ENCODE results near the gene NUBPL. TPM values are rescaled to one million over a fixed set of nuclear protein-coding genes. Genes with fewer than 3 reads are reported as not detected.
A peak's percentile ranks its signal among the peaks of the same experiment; 100 is the strongest.

The NUBPL gene
- total RNA-seq (ENCODE audit: unreplicated experiment): 12.5 TPM
- long read RNA-seq, partial matches to known transcripts: 1 of 6 reads
- long read RNA-seq, other reads (novel, unspliced or antisense): 1 of 6 reads

GRCh38 chr14:31561155-31561846 lies at the start of gene NUBPL:
NUBPL (plus strand) TSS chr14:31561404; CDS start chr14:31561440, 36 bp downstream.
- Mint-ChIP-seq H3K9me3 (ENCODE audit: unreplicated experiment) (peaks cover 11% of the 10 kb centered on the region), H3K36me3 (ENCODE audit: unreplicated experiment) (peaks cover 3% of the 10 kb centered on the region), H3K4me1 (ENCODE audit: low read depth, unreplicated experiment) (peaks cover 8% of the 10 kb centered on the region), H3K27ac (ENCODE audit: unreplicated experiment) (peak within 1 kb of the TSS; percentile 99), H3K4me3 (ENCODE audit: unreplicated experiment) (peak within 1 kb of the TSS; percentile 96), H3K27me3 (ENCODE audit: unreplicated experiment) (peaks cover 5% of the 10 kb centered on the region)
- DNase-seq: peak; percentile 97
- TF ChIP-seq CTCF (IDR thresholded peaks at IDR 0.05; ENCODE audit: partially characterized antibody, unreplicated experiment): no peak

DNA sequence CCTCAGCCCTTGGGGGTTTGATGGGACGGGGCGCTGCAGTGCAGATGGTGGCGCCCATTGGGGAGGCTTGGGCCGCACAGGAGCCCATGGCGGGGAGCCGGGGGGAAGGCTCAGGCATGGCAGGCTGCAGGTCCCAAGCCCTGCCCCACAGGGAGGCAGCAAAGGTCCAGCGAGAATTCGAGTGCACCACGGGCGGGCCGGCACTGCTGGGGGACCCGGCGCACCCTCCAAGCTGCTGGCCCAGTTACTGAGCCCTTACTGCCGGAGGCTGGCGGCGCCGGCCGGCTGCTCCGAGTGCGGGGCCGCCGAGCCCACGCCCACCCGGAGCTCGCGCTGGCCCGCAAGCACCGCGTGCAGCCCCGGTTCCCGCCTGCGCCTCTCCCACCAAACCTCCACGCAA lies 34.1 kb upstream of the NUBPL start:
- no peak for DNase-seq

GRCh38 chr14:31527546-31527945 lies 33.7 kb upstream of the NUBPL start:
- Mint-ChIP-seq H3K9me3 (ENCODE audit: unreplicated experiment) (no peaks in the 10 kb centered on the region), H3K36me3 (ENCODE audit: unreplicated experiment) (no peaks in the 10 kb centered on the region), H3K4me3 (ENCODE audit: unreplicated experiment) (no peak overlapping the region)

More for the DNA sequence above, 34.1 kb upstream of the NUBPL start:
- H3K4me3 Mint-ChIP-seq (ENCODE audit: unreplicated experiment): no peak overlapping the region
- H3K27ac Mint-ChIP-seq (ENCODE audit: unreplicated experiment): no peak overlapping the region
- H3K9me3 Mint-ChIP-seq (ENCODE audit: unreplicated experiment): no peaks in the 10 kb centered on the region
- H3K36me3 Mint-ChIP-seq (ENCODE audit: unreplicated experiment): no peaks in the 10 kb centered on the region
- no peaks in the 10 kb centered on the region for H3K27me3 Mint-ChIP-seq (ENCODE audit: unreplicated experiment)
- no peaks in the 10 kb centered on the region for H3K4me1 Mint-ChIP-seq (ENCODE audit: low read depth, unreplicated experiment)
- TF ChIP-seq CTCF (IDR thresholded peaks at IDR 0.05; ENCODE audit: partially characterized antibody, unreplicated experiment): no peak

GRCh38 chr14:31529053-31529452 lies 32.2 kb upstream of the NUBPL start:
- Mint-ChIP-seq H3K4me3 (ENCODE audit: unreplicated experiment) (no peak overlapping the region), H3K4me1 (ENCODE audit: low read depth, unreplicated experiment) (no peaks in the 10 kb centered on the region), H3K27ac (ENCODE audit: unreplicated experiment) (no peak overlapping the region), H3K36me3 (ENCODE audit: unreplicated experiment) (no peaks in the 10 kb centered on the region), H3K9me3 (ENCODE audit: unreplicated experiment) (no peaks in the 10 kb centered on the region), H3K27me3 (ENCODE audit: unreplicated experiment) (no peaks in the 10 kb centered on the region)
- no peak for TF ChIP-seq CTCF (IDR thresholded peaks at IDR 0.05; ENCODE audit: partially characterized antibody, unreplicated experiment)
- DNase-seq: no peak

More at GRCh38 chr14:31527546-31527945, 33.7 kb upstream of the NUBPL start:
- Mint-ChIP-seq H3K27ac (ENCODE audit: unreplicated experiment) (no peak overlapping the region), H3K27me3 (ENCODE audit: unreplicated experiment) (no peaks in the 10 kb centered on the region), H3K4me1 (ENCODE audit: low read depth, unreplicated experiment) (no peaks in the 10 kb centered on the region)
- no peak for TF ChIP-seq CTCF (IDR thresholded peaks at IDR 0.05; ENCODE audit: partially characterized antibody, unreplicated experiment)
- no peak for DNase-seq

GRCh38 chr14:31530136-31530535 lies 31.1 kb upstream of the NUBPL start:
- no peak for TF ChIP-seq CTCF (IDR thresholded peaks at IDR 0.05; ENCODE audit: partially characterized antibody, unreplicated experiment)
- H3K4me3 Mint-ChIP-seq (ENCODE audit: unreplicated experiment): no peak overlapping the region

More at GRCh38 chr14:31530136-31530535, 31.1 kb upstream of the NUBPL start:
- no peaks in the 10 kb centered on the region for H3K36me3 Mint-ChIP-seq (ENCODE audit: unreplicated experiment)
- H3K27ac Mint-ChIP-seq (ENCODE audit: unreplicated experiment): no peak overlapping the region
- no peaks in the 10 kb centered on the region for H3K4me1 Mint-ChIP-seq (ENCODE audit: low read depth, unreplicated experiment)
- no peak for DNase-seq
- no peaks in the 10 kb centered on the region for H3K27me3 Mint-ChIP-seq (ENCODE audit: unreplicated experiment)
- H3K9me3 Mint-ChIP-seq (ENCODE audit: unreplicated experiment): no peaks in the 10 kb centered on the region

Data from glutamatergic neuron (in vitro differentiated cells).